Daoy (cell line): ENCODE results near the gene PLEKHS1. TPM values are rescaled to one million over a fixed set of nuclear protein-coding genes. Genes with fewer than 3 reads are reported as not detected.
"Not testable (repeated sequence)": the region's sequence is repeated elsewhere in the genome, so short reads cannot be mapped to it uniquely, and the experiment has no call there.

Source experiments
- DNase-seq: peaks from one replicate; pipeline ENCODE4 v3.0.0-alpha.2; 2015; ENCODE audit warnings: low read depth
- total RNA-seq: library from RNA; depleted of rRNA; stranded (reverse); fragments of >200 nt; shearing (Covaris generic); gene quantifications from 2 replicates; pipeline ENCODE4 v1.2.3, GENCODE V29; 2014

PLEKHS1 gene
- total RNA-seq, 1 experiment from 2014 or later: not detected

DNA sequence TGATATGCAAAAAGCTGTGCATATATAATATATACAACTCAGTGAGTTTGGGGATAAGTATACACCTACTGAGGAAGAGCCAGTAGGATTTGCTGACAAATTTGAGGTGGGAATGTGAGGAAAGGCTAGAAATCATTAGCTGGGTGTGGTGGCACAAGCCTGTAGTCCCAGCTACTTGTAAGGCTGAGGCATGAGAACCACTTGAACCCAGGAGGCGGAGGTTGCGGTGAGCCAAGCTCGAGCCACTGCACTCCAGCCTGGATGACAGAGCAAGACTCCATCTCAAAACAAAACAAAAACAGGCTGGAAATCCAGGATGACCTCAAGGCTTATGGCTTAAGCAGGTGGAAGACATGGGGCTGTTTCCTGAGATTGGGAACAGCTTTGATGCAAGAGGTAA is 10.6 kb upstream of the PLEKHS1 start:
- DNase-seq: no peak

DNA sequence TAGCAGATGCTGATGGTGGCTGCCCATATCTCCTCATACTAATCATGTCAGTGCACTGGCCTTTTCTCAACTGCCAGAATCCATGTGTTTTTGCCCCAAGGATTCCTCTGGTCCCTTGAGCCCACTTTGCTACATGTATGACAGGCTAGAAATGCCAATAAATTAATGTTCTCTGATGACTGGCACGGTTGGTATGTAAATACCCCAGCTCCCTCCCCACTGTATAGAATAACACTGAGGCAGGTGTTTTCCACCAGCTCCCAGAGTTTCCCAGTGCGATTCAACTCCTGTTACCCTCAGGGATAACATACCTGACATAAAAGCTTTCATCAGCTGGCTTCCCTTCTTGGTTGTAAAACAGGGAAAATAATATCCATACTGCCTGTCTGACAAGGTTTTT is 9.0 kb upstream of the PLEKHS1 start:
- DNase-seq: no peak

DNA sequence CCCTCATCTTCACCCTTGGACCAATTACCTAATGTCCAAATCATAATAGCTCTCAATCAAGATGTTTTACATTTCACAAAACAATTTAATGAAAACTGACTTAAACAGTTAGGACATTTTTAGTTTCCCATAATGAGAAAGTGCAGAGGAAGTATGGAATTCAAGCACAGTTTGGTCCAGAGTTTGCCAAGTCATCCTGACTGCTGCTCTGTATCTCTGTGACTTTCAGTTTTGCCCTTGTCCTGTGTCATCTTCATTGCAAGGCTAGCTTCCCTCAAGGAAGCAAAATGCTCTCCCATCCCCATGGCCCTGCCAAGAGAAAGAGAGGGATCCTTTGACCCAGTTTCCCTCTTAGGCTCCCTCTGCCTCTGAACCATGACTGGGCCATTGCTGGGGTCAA is 7.9 kb upstream of the PLEKHS1 start:
- no peak for DNase-seq

DNA sequence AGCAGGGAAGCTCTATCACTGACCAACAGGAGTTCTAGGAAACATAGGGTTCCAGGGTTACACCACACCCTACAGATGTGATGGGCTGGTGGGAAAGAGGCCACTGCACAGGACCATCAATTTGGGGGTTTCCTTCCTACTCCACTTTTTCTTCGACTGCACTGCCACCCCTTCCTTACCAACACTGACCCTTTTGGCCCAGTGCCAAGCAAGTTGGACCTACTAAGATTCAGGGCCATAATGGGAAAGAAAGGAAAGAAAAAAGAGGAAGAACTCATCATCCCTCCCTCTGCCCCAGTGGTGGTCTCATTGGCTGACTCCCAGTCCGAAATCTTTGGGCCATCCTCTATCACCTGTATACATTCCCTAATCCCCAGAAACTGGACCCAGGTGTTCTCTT is 6.1 kb upstream of the PLEKHS1 start:
- no peak for DNase-seq

DNA sequence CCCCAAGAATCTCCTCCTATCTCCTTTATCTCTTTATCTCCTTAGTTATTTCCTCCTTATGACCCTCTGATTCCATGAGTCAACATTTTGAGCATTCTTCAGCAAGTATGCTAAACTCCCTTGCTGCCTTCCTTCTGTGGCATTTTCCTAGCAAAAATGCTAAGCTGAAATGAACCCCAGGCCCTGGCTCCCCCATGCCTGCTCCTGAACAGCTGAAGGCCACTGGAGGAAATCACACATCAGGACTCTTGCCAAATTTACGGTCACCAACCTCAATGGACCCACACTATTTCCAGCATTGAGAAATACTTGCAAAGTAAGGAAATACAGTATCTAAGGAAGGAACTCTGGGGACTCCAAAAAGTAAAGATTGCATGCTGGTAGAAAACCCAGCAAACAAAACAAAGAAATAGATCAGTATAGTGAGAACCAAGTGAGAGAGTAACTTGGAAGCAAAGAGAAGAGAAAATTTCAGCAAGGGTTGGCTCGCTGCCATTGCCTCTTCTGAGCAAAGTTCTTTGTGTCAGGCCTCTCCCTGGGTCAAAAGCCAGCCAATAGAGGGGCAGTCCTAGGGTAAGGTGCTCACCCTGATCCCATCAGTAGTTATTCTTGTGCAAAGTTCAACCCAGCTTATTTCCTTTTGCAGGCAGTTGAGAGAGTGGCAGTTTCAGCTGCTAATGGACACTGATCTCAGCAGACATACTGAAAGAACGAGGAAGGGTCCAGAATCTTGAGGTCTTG is 5.1 kb upstream of the PLEKHS1 start:
- DNase-seq: peak; percentile 2

DNA sequence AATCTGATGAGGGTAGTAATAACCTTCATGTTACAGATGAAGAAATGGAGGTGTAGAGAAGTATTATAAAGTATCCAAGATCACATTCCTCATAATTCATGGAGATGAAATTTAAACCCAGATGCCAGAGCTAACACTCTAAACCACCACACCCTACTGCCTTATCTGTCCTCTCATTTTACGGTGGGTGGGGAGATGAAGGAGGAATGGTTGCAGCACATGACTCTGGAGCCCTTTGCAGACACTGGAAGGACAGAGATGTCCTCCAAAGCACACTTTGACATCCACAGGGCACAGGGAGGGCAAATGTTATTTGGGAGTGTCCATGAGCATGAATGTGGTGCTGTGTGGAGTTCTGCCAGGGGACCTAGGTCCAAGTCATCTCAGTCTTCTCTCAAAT is 1.1 kb downstream of the PLEKHS1 start:
- DNase-seq: no peak

DNA sequence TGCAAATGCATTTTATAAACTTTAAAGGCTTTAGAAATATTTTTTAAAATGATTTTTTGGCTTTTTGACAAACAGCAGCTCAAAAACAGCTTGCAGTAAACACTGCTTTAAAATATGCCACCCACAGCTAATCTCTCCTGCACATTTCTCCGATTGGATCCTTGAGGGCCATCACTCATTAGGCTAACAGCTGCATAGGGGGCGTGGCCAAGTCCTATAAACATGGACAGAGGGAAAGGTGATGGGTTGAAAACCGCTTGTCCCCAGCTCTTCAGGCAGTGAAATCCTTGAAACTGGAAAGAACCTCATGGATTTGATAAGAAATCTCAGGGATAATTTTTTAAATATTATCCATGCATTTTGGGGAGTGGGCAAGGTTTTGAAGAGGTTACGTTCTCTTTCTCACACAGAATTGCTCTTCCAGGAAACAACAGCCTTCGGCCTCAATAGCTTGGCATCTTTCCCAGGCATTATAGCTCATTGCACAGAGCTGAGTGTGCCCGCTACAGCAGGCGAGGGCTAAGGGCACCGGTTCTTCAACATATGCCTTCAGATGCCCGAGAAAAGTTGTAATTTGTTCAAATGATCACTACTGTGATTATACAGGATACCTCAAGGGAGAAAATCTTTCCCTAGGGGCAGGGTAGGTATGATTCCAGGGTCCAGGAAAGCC is 1.7 kb downstream of the PLEKHS1 start:
- peak; percentile 6 for DNase-seq

DNA sequence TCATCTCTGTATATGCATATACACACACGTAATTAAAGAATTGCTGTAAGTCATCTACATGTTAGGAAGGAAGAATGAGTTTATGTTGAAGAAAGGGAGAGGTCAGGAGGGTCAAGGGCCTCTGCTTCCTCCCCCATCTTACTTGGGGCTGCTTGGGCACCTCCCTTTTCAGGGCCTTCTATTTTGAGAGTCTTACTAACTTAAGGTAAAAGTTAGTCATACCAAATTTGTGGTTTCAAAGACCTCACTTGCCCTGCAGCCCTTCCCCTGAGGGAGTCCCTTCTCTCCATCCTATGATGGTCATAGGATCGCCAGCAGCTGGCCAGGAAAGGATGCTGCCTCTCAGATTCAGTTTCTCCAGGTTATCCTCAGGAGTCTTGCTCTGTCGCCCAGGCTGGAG is 2.6 kb downstream of the PLEKHS1 start:
- DNase-seq: no peak

DNA sequence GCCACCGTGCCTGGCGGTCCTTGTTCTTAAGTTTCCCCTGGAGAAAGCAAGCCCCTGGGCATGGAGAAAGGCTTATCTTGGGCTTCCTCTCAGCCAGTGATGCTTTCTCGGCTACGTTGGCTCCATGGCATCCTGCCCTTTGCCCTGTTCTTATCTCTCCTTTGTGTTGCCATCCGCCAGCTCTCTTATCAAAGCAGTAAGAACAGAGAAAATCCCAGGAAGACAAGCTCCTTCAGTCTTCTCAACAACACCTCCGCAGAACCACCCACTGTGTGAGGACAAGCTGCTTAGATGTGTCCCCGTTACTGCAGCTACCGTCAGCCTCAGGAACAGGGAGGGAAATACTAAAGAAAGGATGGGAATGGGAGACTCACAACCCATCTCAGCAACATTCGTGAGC is 3.3 kb downstream of the PLEKHS1 start:
- no peak for DNase-seq

DNA sequence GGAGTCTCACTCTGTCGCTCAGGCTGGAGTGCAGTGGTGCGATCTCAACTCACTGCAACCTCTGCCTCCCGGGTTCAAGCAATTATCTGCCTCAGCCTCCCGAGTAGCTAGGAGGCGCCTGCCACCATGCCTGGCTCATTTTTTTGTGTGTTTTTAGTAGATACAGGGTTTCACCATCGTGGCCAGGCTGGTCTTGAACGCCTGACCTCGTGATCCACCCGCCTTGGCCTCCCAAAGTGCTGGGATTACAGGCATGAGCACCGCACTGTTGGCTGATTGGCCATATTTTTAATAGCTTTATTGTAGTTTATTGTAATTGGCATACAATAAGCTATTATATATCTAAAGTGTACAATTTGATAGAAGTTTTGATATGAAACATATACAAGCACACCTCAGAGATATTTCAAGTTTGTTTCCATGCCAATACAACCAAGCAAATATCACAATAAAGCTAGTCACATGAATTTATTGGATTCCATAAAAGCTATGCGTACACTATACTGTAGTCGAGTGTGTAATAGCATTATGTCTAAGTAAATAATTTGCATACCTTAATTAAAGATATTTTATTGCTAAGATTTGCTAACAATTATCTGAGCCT is 5.6 kb downstream of the PLEKHS1 start:
- no peak for DNase-seq

DNA sequence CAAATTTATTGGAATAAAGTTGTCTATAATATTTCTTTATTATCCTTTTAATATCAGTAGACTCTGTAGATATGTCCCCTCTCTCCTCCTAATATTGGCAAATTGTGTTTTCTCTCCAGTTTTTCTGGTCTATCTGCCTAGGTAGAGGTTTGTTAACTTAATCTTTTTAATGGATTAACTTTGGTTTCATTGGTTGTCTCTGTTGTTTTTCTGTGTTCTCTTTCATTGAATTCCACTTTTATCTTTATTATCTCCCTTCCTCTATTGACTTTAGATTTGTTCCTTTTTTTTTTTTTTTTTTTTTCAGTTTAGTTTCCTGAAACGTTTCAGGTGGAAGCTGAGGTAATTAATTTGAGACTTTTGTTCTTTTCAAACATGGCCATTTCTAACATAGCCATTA is 10.6 kb downstream of the PLEKHS1 start:
- DNase-seq: no peak

DNA sequence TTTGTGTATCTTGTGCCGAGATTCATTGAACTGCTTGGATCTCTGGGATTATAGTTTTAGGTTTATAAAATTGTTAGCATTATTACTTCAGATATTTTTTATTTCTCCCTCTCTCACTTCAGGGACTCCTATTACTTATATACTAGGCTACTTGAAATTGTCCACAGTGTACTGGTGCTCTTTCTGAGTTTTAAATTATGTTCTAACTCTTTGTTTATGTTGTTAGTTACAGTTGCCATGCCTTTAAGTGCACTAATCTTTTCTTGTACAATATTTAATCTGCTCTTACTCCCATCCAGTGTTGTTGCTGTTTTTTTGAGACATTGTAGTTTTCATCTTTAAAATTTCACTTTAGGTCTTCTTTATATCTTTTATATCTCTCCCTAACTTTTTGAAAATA is 13.1 kb downstream of the PLEKHS1 start:
- DNase-seq: no peak

DNA sequence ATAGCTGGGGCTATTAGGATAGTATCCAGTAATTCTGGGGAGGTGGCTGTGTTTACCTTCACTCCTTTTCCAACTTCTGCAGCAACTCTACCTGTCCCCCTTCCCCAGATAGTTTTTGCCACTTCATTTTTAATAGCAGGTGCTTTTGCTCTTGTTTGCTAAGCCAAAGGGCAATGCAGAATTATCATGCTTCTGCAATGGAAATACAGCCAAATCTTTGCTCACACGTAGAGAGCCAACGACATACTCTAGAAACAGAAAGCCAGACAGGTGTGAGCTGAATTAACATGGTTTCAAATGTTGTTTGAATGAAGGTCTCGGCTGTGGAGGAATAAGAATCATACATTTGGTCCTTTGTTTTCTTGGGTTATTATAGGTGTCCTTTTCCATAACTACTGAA is 14.4 kb downstream of the PLEKHS1 start:
- no peak for DNase-seq

DNA sequence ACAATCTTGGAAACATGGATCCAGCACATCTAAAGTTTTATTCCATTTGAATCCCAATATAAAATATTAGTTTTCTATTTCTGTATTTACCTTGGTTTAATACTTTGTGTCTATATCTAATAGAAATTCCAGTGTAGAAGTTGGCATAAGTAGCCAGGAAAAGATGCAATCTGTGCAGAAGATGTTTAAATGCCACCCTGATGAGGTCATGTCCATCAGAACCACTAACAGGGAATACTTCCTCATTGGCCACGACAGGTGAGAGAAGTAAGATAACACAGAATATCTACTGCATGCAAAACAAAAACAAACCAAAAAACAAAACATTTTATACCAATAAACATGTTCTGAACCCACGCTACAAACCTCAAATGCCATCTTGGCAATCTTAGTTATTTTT is 15.7 kb downstream of the PLEKHS1 start:
- DNase-seq: no peak

DNA sequence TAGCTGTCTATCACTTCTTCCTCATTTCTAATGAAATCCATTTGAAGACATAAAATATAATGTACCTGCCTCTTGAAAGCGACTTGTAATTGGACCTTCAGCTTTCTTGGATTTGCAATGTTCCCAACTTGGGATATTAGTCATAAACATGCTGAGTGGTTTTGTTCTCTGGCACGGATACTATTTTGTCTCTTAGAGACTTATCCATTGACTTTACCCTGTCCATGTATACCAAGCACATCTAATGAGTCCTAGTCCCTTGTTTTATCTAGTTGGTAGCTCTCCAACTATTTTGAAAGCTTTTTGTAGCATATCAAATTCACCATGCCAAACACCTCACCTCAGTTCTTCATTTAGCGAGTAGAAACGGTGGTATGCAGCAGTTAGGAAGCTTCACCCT is 18.9 kb downstream of the PLEKHS1 start:
- DNase-seq: no peak

DNA sequence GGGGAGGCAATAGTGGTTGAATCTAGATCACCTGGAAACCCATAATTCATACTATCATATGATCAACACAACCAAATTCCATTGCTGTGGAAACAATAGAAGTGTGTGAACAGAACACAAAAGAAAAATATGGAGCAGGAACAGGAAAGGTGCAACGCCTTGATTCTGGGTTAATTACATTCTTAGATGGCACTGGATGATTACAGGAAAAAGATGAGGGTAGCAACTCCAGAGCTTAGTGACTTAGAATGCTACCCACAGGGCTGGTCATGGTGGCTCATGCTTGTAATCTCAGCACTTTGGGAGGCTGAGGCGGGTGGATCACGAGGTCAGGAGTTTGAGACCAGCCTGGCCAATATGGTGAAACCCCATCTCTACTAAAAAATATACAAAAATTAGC is 19.6 kb downstream of the PLEKHS1 start:
- DNase-seq: not testable (repeated sequence)

DNA sequence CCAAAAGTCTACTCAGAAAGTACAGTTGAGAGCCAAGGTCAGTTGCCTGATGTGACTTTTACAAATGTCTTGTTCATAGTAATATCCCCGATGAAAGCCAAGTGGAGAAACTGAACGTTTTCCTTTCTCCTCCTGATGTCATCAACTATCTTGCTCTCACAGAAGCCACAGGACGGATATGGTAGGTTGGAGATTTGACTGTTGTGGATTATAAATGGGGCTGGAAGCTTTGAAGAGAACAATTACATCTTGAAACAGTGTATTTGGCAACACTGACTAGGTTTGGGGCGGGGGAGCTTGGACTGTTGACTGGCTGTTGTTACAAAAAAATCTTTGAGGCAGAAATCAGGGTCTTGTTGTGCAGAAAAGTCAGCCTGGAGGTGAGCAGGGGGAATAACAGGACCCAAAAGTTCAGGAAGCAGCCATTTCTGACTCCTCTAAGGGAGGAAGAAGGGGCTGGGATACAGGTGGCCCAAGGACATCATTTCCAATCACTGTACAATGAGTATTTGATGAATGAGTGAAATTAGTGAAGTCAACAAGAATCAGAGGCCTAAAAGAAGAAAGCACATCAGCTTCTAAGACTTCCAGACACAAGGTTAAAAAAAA is 24.3 kb downstream of the PLEKHS1 start:
- no peak for DNase-seq

DNA sequence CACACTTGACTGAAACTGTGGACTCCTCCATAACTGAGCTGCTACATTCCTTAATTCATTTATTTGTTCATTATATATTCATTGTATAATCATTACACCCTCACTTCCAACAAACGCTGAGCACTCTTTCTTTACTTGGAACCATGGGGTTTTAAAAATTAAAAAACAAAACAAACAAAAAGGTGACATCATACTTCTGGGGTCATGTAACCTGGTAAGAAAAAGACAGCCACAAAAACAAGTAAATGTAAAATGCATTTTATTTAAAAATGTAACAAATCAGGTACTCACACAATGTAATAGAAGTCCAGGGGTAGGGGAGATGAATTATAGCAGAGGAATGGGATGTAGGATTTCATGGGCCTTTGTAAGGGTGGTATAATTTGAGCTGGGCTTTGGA is 25.1 kb downstream of the PLEKHS1 start:
- no peak for DNase-seq

DNA sequence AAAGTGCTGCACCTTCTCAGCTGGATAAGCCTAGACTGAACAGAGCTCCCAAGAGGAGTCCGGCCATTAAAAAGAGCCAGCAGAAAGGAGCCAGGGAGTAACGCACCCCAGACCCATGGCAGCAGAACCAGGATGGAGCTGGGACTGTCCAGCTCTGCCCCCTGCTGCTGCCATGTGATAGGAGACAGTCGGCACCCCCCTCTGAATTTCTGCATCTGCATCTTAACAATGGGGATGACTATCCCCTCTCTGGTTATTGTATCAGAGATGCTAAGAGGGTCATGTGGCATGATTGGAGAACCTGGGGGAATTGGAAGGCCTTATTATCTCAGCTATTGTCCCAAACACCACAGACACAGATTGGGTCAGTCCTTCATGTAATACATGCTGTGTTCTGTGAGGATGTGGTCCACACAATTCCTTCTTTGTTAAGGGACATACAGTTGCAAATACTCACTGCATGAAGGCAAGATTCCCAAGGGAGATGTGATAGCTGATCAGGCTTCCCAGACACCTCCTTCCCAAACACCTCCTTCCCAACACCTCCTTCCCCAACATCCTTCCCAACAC is 29.3 kb downstream of the PLEKHS1 start:
- no peak for DNase-seq

DNA sequence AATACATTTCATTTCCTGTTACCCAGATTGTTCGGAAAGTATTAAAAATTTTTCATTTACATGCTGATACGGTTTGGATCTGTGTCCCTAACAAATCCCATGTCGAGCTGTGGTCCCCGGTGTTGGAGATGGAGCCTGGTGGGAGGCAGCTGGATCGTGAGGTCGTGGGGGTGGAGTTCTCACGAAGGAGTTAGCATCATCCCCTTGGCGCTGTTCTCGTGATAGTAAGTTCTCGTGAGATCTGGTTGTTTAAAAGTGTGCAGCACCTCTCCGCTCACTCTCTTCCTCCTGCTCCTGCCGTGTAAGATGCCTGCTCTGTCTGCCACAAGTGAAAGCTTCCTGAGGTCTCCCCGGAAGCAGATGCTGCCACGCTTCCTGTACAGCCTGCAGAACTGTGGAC is 30.9 kb downstream of the PLEKHS1 start:
- DNase-seq: no peak

DNA sequence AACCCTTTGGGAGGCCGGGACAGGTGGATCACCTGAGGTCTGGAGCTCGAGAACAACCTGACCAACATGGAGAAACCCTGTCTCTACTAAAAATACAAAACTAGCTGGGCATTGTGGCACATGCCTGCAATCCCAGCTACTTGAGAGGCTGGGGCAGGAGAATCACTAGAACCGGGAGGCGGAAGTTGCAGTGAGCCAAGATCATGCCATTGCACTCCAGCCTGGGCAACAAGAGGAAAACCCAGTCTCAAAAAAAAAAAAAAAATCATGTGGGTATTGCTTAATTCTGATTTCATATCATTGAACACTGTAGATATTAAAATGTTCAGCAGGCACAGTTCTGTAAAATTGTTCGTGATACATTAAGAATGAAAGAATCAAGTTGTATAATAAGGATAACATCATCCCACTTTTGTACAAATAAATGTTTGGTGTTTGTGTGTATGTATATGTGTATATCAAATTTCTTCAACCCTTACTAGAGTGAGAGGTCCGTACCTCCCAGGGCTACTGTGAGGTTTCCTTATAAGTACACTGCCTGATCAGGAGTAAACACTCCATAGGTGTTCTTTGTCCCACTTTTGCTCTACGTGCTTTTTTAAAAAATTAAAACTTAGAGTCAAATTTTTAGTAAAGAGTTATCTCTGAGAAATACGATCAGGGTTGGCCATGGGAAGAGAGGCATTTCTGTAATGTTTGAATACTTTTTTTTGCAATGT is 31.7 kb downstream of the PLEKHS1 start:
- DNase-seq: no peak

DNA sequence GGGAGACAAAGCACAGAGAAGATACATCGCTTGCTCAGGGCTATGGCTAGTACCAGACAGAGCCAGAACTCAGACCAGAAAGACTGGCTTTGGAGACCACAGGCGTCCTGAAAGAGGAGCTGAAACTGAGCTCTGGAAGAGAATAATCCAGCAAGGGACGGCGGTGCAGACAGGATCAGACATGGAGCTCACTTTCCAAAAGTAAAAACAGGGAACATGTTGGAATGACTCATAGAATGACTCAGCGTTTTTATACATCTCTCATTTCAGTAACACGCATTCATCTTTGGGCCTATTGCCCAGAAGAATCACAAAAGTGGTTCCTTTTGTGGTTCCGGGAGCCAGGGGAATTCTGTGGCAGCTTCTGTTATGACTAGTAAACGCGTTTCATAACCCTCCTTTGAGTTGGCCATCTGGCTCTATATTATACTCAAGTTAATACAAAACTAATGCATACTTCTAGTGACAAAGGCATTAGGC is 37.2 kb downstream of the PLEKHS1 start:
- DNase-seq: peak; percentile 72
